ENCODE data around the gene NOL9. TPM values are rescaled to one million over a fixed set of nuclear protein-coding genes. Genes with fewer than 3 reads are reported as not detected.

The NOL9 gene
- total and polyA plus RNA-seq, 10 of the 15 experiments (the other 5 are each of a cell fraction or from before 2014, with no cell fraction given): 3.9 to 35.9 (median 23.0) TPM

- 96% methylated on average over 11 of the region's 11 CpGs for WGBS (ENCODE audit: insufficient coverage, insufficient replicate concordance, low lambda C conversion rate, missing lambda C conversion rate)
- intact Hi-C loops (cut with micrococcal nuclease; ENCODE audit: unreplicated experiment): no loop called here
- Histone ChIP-seq H2AFZ (ENCODE audit: control insufficient read depth, low read depth, low read length) (no peak overlapping the region), H3K27me3 (replicated peaks in 1 of 2; ENCODE audit: control insufficient read depth in 2 of 2, insufficient read depth in 2 of 2, low read length in 1 of 2) (no peaks in the 10 kb centered on the region), H3K27ac (ENCODE audit: control insufficient read depth, insufficient read depth) (no peak overlapping the region), H3K9me3 (replicated peaks; ENCODE audit: control insufficient read depth, insufficient read depth, low read length) (no peaks in the 10 kb centered on the region), H3K79me2 (ENCODE audit: control insufficient read depth, insufficient read depth, low read length) (peaks cover 14% of the 10 kb centered on the region), H3K9ac (ENCODE audit: control insufficient read depth, insufficient read depth, low read length) (no peak overlapping the region), H3K4me3 (no peak overlapping the region), H3K36me3 (ENCODE audit: control insufficient read depth in 2 of 2, insufficient read depth in 2 of 2, low read length in 1 of 2) (peaks cover 10 to 24% of the 10 kb centered on the region in 2 experiments), H3K4me2 (ENCODE audit: control insufficient read depth, insufficient read depth) (no peak overlapping the region), H3K4me1 (ENCODE audit: control insufficient read depth, insufficient read depth, low read length) (peaks cover 9% of the 10 kb centered on the region), H4K20me1 (ENCODE audit: control insufficient read depth, insufficient read depth) (no peaks in the 10 kb centered on the region)
- in situ Hi-C loops (cut with MboI): no loop called here
- POLR2A ChIA-PET: no interaction called here
- no peak for TF ChIP-seq RELA (IDR thresholded peaks at IDR 0.05; ENCODE audit: borderline replicate concordance, partially characterized antibody)
- TF ChIP-seq LARP7 (IDR thresholded peaks at IDR 0.05): no peak
- no peak for TF ChIP-seq JUNB (IDR thresholded peaks at IDR 0.05)
- TF ChIP-seq ZNF217 (IDR thresholded peaks at IDR 0.05): no peak
- TF ChIP-seq EZH2 (IDR thresholded peaks at IDR 0.05; ENCODE audit: borderline replicate concordance, control insufficient read depth, low read depth, low read length): no peak
- TF ChIP-seq NR2C1 (IDR thresholded peaks at IDR 0.05): no peak
- ATAC-seq: no peak
- RAD21 ChIA-PET (ENCODE audit: unreplicated experiment): no interaction called here
- no TSS peak for BruUV-seq (replicated peaks)
- no peak for DNase-seq (ENCODE audit: low read depth, low spot score)
- CTCF ChIA-PET: no interaction called here
- FAIRE-seq: no peak
- SMC1A ChIA-PET (ENCODE audit: uncharacterized antibody, unreplicated experiment): no interaction called here
Measured at GRCh38 chr1:6594977-6595740, 40.8 kb upstream of the NOL9 start.

GRCh38 chr1:6593810-6594209 is 39.5 kb upstream of the NOL9 start:
- Histone ChIP-seq H3K4me2 (ENCODE audit: control insufficient read depth, insufficient read depth) (no peak overlapping the region), H3K4me1 (ENCODE audit: control insufficient read depth, insufficient read depth, low read length) (0 out of 2 replicates have a peak, but pooled peaks cover under 1% of the 10 kb centered on the region), H3K9me3 (replicated peaks; ENCODE audit: control insufficient read depth, insufficient read depth, low read length) (no peaks in the 10 kb centered on the region), H3K79me2 (ENCODE audit: control insufficient read depth, insufficient read depth, low read length) (peaks cover under 1% of the 10 kb centered on the region), H3K27ac (ENCODE audit: control insufficient read depth, insufficient read depth) (no peak overlapping the region), H3K9ac (ENCODE audit: control insufficient read depth, insufficient read depth, low read length) (no peak overlapping the region), H3K36me3 (ENCODE audit: control insufficient read depth in 2 of 2, insufficient read depth in 2 of 2, low read length in 1 of 2) (peaks cover 13 to 31% of the 10 kb centered on the region in 2 experiments), H2AFZ (ENCODE audit: control insufficient read depth, low read depth, low read length) (no peak overlapping the region), H3K4me3 (no peak overlapping the region), H4K20me1 (ENCODE audit: control insufficient read depth, insufficient read depth) (no peaks in the 10 kb centered on the region), H3K27me3 (replicated peaks in 1 of 2; ENCODE audit: control insufficient read depth in 2 of 2, insufficient read depth in 2 of 2, low read length in 1 of 2) (no peaks in the 10 kb centered on the region)
- RAD21 ChIA-PET (ENCODE audit: unreplicated experiment): no interaction called here
- no TSS peak for BruUV-seq (replicated peaks)
- POLR2A ChIA-PET: no interaction called here
- 96% methylated on average over 12 of the region's 15 CpGs for WGBS (ENCODE audit: insufficient coverage, insufficient replicate concordance, low lambda C conversion rate, missing lambda C conversion rate)
- TF ChIP-seq HSF1 (IDR thresholded peaks at IDR 0.05; ENCODE audit: low read depth, low read length): no peak
- TF ChIP-seq SP1 (IDR thresholded peaks at IDR 0.05; ENCODE audit: low read depth, low read length): no peak
- no peak for TF ChIP-seq TARDBP (IDR thresholded peaks at IDR 0.05; ENCODE audit: borderline replicate concordance)
- TF ChIP-seq PAX5 (IDR thresholded peaks at IDR 0.05; ENCODE audit: borderline replicate concordance, low read depth, low read length): no peak
- TF ChIP-seq BHLHE40 (IDR thresholded peaks at IDR 0.05; ENCODE audit: borderline replicate concordance in 1 of 2, low read depth in 2 of 2, low read length in 1 of 2): no peak
- no peak for TF ChIP-seq E2F4 (IDR thresholded peaks at IDR 0.05; ENCODE audit: low read depth, low read length)
- CTCF ChIA-PET: no interaction called here
- FAIRE-seq (no peak), ATAC-seq (no peak), DNase-seq (ENCODE audit: low read depth, low spot score) (no peak)
- SMC1A ChIA-PET (ENCODE audit: uncharacterized antibody, unreplicated experiment): no interaction called here
- intact Hi-C loops (cut with micrococcal nuclease; ENCODE audit: unreplicated experiment): no loop called here
- in situ Hi-C loops (cut with MboI): no loop called here
